PFSK-1 (cell line): ENCODE data around the gene PRKN.

Experiments
- POLR2AphosphoS5 ChIP-seq: IDR thresholded peaks from 2 replicates; pipeline ENCODE4 v1.6.1; 2012; ENCODE audit warnings: low read depth, mild to moderate bottlenecking, control low read depth, low read length, moderate library complexity
- SIN3A ChIP-seq: IDR thresholded peaks from 2 replicates; pipeline ENCODE4 v1.6.1; 2012; ENCODE audit warnings: mild to moderate bottlenecking, low read length, moderate library complexity, borderline replicate concordance; ENCODE audit not compliant: insufficient read depth
- TAF1 ChIP-seq: IDR thresholded peaks from 2 replicates; pipeline ENCODE4 v1.6.1; 2012; ENCODE audit warnings: low read length, control low read depth, borderline replicate concordance; ENCODE audit not compliant: insufficient read depth
- TF ChIP-seq, protein P1 (sequence below), 2 experiments: IDR thresholded peaks; 2 replicates each; pipeline versions ENCODE4 v1.6.1 to v1.8.0; 2011 to 2012; ENCODE audit warnings: low read depth in 2 of 2, low read length in 2 of 2, control low read depth in 1 of 2, inconsistent platforms in 1 of 2, mild to moderate bottlenecking in 1 of 2, moderate library complexity in 1 of 2; ENCODE audit not compliant: insufficient read depth in 1 of 2

DNA sequence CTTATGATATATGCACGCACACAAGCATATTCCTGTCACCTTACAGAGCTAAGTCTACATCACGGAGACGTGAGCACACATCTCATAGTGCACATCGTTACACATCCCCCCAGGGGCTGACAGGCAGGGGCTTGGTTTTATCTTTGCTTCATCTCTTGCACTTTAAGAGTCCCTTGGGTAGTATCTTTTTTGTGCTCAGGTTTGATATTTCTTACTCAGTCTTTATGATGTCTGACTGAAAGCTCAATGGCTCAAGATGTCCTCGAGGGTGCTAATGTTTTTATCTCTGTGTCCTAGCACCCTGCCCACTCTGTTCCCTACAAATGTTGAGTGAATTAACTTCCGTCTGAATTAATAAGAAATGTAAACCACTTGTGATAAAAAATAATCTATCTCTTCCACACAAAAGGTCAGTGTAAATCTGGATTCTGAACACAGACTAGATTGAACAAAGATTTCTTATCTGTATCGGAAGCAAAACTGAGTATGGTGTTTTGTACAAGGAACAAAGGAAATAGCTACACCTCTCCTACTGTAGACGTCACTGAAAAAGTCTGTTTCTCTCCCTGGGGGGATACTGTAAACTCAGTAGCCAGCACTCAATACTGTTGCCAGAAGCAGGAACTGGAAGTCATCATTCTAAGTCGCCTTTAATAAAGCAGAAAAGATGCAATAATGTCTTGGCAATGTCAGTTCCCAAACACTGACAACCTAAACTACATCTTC, 195.1 kb downstream of the PRKN start:
- TF ChIP-seq POLR2AphosphoS5 (no peak), SIN3A (no peak), TAF1 (no peak)
- TF ChIP-seq, protein P1, sequence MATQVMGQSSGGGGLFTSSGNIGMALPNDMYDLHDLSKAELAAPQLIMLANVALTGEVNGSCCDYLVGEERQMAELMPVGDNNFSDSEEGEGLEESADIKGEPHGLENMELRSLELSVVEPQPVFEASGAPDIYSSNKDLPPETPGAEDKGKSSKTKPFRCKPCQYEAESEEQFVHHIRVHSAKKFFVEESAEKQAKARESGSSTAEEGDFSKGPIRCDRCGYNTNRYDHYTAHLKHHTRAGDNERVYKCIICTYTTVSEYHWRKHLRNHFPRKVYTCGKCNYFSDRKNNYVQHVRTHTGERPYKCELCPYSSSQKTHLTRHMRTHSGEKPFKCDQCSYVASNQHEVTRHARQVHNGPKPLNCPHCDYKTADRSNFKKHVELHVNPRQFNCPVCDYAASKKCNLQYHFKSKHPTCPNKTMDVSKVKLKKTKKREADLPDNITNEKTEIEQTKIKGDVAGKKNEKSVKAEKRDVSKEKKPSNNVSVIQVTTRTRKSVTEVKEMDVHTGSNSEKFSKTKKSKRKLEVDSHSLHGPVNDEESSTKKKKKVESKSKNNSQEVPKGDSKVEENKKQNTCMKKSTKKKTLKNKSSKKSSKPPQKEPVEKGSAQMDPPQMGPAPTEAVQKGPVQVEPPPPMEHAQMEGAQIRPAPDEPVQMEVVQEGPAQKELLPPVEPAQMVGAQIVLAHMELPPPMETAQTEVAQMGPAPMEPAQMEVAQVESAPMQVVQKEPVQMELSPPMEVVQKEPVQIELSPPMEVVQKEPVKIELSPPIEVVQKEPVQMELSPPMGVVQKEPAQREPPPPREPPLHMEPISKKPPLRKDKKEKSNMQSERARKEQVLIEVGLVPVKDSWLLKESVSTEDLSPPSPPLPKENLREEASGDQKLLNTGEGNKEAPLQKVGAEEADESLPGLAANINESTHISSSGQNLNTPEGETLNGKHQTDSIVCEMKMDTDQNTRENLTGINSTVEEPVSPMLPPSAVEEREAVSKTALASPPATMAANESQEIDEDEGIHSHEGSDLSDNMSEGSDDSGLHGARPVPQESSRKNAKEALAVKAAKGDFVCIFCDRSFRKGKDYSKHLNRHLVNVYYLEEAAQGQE (IDR thresholded peaks at IDR 0.05; ENCODE audit: insufficient read depth in 1 of 2, low read depth in 2 of 2, low read length in 2 of 2) = no peak
